ENCODE data around the gene CADPS. TPM values are rescaled to one million over a fixed set of nuclear protein-coding genes. Genes with fewer than 3 reads are reported as not detected.

The CADPS gene
- total and polyA plus RNA-seq, 2 of the 4 experiments (the other 2 are of a cell fraction) = not detected

DNA sequence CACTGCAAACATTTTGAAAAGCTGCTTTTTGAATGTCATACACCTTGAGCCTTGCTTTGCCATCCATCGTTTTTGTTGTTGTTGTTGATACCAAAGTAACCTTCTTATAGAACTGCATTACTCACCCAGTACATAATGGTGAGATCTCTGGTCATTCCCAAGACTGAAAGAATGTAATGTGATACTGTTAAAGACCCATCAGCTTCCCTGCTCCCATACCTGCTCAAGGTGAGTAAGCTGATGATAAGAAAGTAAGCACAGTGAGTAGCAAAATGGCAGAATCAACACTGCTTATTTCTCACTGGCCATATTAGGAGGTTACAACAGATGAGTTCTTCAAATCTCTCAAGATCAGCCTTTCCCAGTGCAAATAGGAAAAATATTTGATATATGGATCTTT, 89.8 kb downstream of the CADPS start:
- ChIA-PET CTCF (no interaction called here), POLR2A (ENCODE audit: unreplicated experiment) (no interaction called here)
- in situ Hi-C loops (cut with MboI; ENCODE audit: low sequenced_read_pairs) (no loop called here), dilution Hi-C loops (cut with HindIII; ENCODE audit: low sequenced_read_pairs, unreplicated experiment) (no loop called here), intact Hi-C loops (cut with micrococcal nuclease) (loop anchor here (5.0 kb wide), 1 partner anchor 892 kb away; no protein-coding TSS in a partner anchor)
- Histone ChIP-seq H4K8ac (ENCODE audit: low read depth in 2 of 2, low read length in 2 of 2) (no peak overlapping the region), H3K36me3 (ENCODE audit: control insufficient read depth, insufficient read depth, low read length) (no peaks in the 10 kb centered on the region), H3K4me3 (ENCODE audit: insufficient read depth, low read depth, low read length) (no peak overlapping the region), H4K20me1 (ENCODE audit: insufficient read depth, low read length) (no peaks in the 10 kb centered on the region), H2BK20ac (ENCODE audit: low read depth, low read length) (no peak overlapping the region), H4K91ac (ENCODE audit: insufficient read depth, low read depth, low read length) (no peak overlapping the region), H3K23ac (ENCODE audit: low read depth, low read length) (no peak overlapping the region), H3K14ac (replicated peaks; ENCODE audit: low read depth, low read length) (no peak overlapping the region), H3K18ac (ENCODE audit: low read depth, low read length) (no peak overlapping the region), H2AK9ac (replicated peaks; ENCODE audit: low read depth, low read length, poor library complexity) (no peak overlapping the region), H3K27me3 (ENCODE audit: control insufficient read depth, insufficient read depth, low read length) (no peaks in the 10 kb centered on the region), H3K4me2 (ENCODE audit: low read depth, low read length) (no peak overlapping the region), H3K4ac (ENCODE audit: low read depth, low read length) (no peak overlapping the region), H4K5ac (ENCODE audit: low read depth, low read length) (no peak overlapping the region), H2BK15ac (ENCODE audit: low read depth, low read length) (no peak overlapping the region), H3K9me1 (ENCODE audit: insufficient read depth, low read length) (no peaks in the 10 kb centered on the region), H3K56ac (ENCODE audit: extremely low read depth, insufficient read depth, low read length) (no peak overlapping the region), H3K9me3 (ENCODE audit: control insufficient read depth, insufficient read depth, low read length) (no peaks in the 10 kb centered on the region), H2BK120ac (ENCODE audit: low read depth, low read length) (no peak overlapping the region), H3K27ac (ENCODE audit: insufficient read depth, low read length) (no peak overlapping the region), H3K79me1 (ENCODE audit: low read depth in 1 of 2, low read length in 2 of 2) (no peaks in the 10 kb centered on the region), H3K9ac (ENCODE audit: low read depth, low read length) (no peak overlapping the region), H2AFZ (replicated peaks; ENCODE audit: low read length, poor library complexity) (no peak overlapping the region), H2BK5ac (ENCODE audit: low read depth, low read length, poor library complexity, severe bottlenecking) (no peak overlapping the region), H2AK5ac (ENCODE audit: low read depth, low read length) (no peak overlapping the region), H3K4me1 (ENCODE audit: control insufficient read depth, insufficient read depth, low read length) (no peaks in the 10 kb centered on the region)
- TF ChIP-seq, protein P1, sequence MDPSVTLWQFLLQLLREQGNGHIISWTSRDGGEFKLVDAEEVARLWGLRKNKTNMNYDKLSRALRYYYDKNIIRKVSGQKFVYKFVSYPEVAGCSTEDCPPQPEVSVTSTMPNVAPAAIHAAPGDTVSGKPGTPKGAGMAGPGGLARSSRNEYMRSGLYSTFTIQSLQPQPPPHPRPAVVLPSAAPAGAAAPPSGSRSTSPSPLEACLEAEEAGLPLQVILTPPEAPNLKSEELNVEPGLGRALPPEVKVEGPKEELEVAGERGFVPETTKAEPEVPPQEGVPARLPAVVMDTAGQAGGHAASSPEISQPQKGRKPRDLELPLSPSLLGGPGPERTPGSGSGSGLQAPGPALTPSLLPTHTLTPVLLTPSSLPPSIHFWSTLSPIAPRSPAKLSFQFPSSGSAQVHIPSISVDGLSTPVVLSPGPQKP (IDR thresholded peaks at IDR 0.05; ENCODE audit: borderline replicate concordance, low read depth, low read length) = no peak
- no peak for TF ChIP-seq CHD1 (IDR thresholded peaks at IDR 0.05; ENCODE audit: low read depth, low read length)
- TF ChIP-seq POLR2A (IDR thresholded peaks at IDR 0.05; ENCODE audit: low read depth, low read length) = no peak
- TF ChIP-seq RCOR1 (IDR thresholded peaks at IDR 0.05; ENCODE audit: insufficient replicate concordance, low read length) = no peak
- TF ChIP-seq MAFK (IDR thresholded peaks at IDR 0.05; ENCODE audit: low read depth, low read length) = no peak
- no peak for TF ChIP-seq MAZ (IDR thresholded peaks at IDR 0.05; ENCODE audit: borderline replicate concordance, low read depth, low read length)
- no peak for TF ChIP-seq CEBPB (IDR thresholded peaks at IDR 0.05; ENCODE audit: low read depth, low read length)
- TF ChIP-seq MXI1 (IDR thresholded peaks at IDR 0.05; ENCODE audit: borderline replicate concordance, low read depth, low read length) = no peak
- TF ChIP-seq RFX5 (IDR thresholded peaks at IDR 0.05; ENCODE audit: low read depth, low read length) = no peak
- no peak for TF ChIP-seq FOS (IDR thresholded peaks at IDR 0.05; ENCODE audit: low read depth, low read length)
- TF ChIP-seq SMC3 (IDR thresholded peaks at IDR 0.05; ENCODE audit: low read depth, low read length) = no peak
- TF ChIP-seq, protein P2, sequence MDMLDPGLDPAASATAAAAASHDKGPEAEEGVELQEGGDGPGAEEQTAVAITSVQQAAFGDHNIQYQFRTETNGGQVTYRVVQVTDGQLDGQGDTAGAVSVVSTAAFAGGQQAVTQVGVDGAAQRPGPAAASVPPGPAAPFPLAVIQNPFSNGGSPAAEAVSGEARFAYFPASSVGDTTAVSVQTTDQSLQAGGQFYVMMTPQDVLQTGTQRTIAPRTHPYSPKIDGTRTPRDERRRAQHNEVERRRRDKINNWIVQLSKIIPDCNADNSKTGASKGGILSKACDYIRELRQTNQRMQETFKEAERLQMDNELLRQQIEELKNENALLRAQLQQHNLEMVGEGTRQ (IDR thresholded peaks at IDR 0.05; ENCODE audit: low read depth, low read length) = no peak
- no peak for TF ChIP-seq NFE2L2 (IDR thresholded peaks at IDR 0.05; ENCODE audit: low read depth, low read length)
- no peak for TF ChIP-seq BHLHE40 (IDR thresholded peaks at IDR 0.05; ENCODE audit: low read depth, low read length)
- no peak for ATAC-seq (ENCODE audit: low read depth)
- DNase-seq = no peak
- no TSS peak for BruUV-seq (replicated peaks)
- WGBS, 2 experiments (ENCODE audit: extremely low coverage in 2 of 2, insufficient read length in 1 of 2) = no CpG with 5 or more reads among the region's 1 CpG
